Measurements from ENCODE around the gene TINAGL1.

GRCh38 chr1:31605908-31606427 lies 29.7 kb downstream of the TINAGL1 start:
- TF ChIP-seq CTCF (IDR thresholded peaks at IDR 0.05) (no peak), POLR2AphosphoS5 (IDR thresholded peaks at IDR 0.05) (no peak), POLR2A (IDR thresholded peaks at IDR 0.05) (no peak), EP300 (IDR thresholded peaks at IDR 0.05) (no peak)
